Thyroid gland (tissue), 4 donors: ENCODE results near the gene CCDC121.

ENCODE experiments used
- CTCF ChIP-seq, 6 experiments: fragments of 200-600 bp in 3 of 6; fragments of 450-650 bp in 3 of 6; sonication (generic) in 3 of 6; IDR thresholded peaks; one replicate each; pipeline ENCODE4 v1.5.1; 2016 to 2019; ENCODE audit warnings: antibody characterized with exemption in 6 of 6, mild to moderate bottlenecking in 2 of 6, inconsistent platforms in 1 of 6, moderate library complexity in 1 of 6
- POLR2A ChIP-seq, 2 donors: fragments of 450-650 bp; IDR thresholded peaks; one replicate each; pipeline ENCODE4 v1.6.1; 2017; ENCODE audit warnings: antibody characterized with exemption in 2 of 2, mild to moderate bottlenecking in 2 of 2, moderate library complexity in 1 of 2

GRCh38 chr2:27636766-27637165 is 8.0 kb upstream of the CCDC121 start:
- no peak for TF ChIP-seq CTCF (IDR thresholded peaks at IDR 0.05)
- no peak for TF ChIP-seq POLR2A (IDR thresholded peaks at IDR 0.05)
